Tongue (tissue), 2 donors: ENCODE results near the gene UHRF1. TPM values are rescaled to one million over a fixed set of nuclear protein-coding genes. Genes with fewer than 3 reads are reported as not detected.
A peak's percentile ranks its signal among the peaks of the same experiment; 100 is the strongest.
"Not testable (repeated sequence)": the region's sequence is repeated elsewhere in the genome, so short reads cannot be mapped to it uniquely, and the experiment has no call there.

Experiments used
- DNase-seq: peaks from one replicate; pipeline ENCODE4 v3.0.0-alpha.2; 2015
- total RNA-seq: library from RNA; depleted of rRNA; stranded (reverse); fragments of >200 nt; gene quantifications from one replicate; pipeline ENCODE4 v1.2.3, GENCODE V29; 2014

UHRF1 gene
- total RNA-seq, 1 donor from 2014 or later: 24.1 TPM

DNA sequence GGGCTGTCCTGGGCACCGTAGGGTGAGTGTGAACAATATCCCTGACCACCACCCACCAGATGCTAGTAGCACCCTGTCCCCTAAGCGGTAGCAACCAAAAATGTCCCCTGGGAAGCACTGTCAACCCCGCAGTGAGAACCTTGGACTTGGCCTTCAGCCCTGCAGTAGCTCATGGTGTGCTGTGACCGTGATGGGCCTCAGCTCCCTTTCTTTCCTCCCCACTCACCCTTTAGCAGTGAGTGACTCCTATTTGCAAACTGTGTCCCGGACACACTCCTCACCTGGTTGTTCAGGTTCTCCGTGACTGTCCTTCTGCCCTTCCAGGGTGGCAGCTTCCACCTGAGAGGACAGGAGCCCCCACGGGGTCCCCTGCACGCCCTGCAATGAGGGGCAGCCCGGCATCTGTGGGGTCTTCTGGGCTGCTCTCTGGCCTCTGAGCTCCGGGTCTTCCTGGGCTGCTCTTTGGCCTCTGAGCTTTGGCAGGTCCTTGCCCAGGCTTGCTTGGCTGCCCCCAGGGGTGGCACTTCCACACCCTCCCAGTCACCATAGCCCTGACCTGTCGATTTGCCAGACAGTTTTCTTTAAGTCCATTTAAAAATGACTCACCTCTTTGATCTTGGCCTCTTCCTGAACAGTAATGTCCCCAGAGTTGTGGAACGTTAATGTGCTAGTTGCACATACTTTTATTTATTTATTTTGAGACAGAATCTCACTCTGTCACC lies 63.4 kb downstream of the UHRF1 start:
- DNase-seq: no peak

- DNase-seq: no peak
Observed at GRCh38 chr19:4974880-4975469, 65.7 kb downstream of the UHRF1 start.

DNA sequence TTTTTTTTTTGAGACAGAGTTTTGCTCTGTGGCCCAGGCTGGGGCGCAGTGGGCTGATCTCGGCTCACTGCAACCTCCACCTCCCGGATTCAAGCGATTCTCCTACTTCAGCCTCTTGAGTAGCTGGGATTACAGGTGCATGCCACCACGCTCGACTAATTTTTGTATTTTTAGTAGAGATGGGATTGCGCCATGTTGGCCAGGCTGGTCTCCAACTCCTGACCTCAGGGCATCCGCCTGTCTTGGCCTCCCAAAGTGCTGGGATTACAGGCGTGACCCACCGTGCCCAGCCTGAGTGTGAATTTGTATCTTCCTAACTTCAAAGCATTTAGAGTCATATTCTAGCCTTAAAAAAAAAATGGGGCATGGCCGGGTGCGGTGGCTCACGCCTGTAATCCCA lies 66.3 kb downstream of the UHRF1 start:
- not testable (repeated sequence) for DNase-seq

DNA sequence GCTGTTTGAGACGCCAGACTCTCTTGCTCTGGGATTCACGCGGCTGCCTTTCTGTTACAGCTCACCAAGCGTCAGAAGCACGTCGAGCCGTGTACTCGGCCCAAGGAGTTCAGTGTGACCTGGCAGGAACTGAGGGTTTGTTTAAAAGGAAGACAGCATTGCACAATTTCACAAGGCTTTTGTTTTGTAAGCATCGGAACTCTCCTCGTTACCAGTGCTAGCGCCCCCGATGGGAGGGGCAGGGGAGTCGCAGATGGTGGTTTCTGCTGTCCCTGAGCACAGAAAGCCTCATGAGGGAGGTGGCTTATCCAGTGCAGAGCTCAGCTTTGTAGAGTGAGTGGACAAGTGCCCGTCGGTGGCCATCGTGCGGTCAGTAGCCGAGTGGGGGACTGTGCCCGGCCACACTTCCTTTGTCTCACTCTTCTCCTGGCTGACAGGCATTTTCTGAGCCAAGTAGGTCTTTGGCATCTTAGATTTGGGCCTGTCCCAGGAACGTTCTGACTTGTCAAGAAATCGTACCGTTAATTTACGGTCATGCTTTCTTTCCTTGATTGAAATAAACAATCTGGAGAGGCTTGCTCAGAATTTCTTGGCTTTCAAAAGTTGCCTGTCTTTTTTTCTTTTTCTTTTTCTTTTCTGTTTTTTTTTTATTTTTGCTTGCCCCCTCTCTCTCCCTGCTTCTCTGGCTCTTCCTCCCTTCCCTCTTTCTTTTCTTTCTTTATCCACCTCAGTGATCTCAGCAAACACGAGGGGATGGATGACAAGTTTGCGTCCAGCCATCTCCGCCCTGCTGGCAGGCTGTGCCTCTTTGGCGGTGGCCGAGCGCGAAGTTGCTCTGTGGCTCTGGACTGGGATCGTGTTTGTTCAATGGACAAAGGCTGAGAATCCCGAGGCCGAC lies 67.3 kb downstream of the UHRF1 start:
- DNase-seq: peak; percentile 87

DNA sequence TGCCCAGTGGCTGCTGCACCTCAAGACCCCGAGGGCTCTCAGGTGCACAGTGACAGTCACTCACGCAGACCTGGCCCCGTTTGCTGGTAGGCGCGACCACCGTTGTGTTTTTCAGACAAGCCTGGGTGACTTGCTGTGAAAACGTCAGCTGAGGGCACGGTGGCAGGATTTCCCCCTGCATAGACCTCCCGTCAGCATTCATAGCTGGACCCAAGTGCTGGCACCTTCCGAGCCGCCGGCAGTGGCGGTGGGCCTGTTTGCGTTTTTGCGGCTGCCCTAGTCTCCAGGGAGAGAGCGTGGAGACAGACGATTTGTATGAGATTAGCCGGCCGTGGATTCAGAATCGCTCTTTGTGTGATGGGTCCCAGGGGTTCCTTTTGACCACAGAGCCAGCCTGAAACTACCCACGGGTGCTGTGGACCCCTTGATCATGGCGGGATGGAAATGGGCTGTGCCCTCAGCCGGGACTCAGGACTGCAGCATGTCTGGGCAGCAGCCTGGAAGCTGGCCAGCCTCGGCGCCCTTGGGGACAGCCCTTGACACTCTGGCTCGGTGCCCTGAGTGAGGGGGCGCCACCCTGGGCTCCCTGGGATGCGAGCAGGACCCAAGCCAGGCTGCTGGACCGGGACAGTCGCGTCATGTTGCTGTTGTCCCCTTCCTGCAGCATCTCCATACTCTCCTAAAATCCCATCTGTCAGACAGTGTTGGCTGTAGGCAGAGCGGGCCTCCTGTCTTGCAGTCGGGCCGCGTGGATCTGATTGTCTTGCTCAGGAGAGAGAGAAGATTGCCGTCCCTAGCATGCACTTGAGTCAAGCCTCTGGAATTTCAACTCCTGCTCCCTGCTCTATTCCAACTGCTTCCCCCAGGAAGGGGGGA lies 68.2 kb downstream of the UHRF1 start:
- DNase-seq: peak; percentile 80

DNA sequence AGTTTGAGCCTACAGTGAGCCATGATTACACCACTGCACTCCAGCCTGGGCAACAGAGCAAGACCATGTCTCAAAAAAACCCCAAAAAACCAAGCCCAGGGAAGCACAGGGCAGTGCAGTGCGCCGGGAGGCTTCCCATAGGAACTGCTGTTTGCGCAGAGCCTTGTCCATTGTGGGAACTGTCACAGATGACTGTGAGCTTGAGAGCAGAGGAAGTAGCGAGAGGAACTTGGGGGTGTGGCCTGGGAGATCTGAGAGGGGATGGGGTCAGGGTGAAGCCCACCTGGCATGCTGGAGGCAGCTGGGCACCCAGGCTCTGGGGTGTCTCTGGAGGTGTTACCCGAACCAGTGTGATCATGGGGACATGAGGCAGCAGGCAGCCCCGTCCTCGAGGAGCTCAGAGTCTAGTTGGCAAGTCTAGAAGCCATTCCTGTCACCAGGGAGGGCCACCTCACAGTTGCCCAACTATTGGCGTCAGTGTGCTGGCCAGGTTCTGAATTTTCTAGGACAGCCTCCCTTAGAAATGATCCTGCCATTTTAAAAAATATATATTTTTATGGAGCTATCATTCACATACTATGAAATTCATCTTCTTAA lies 70.0 kb downstream of the UHRF1 start:
- no peak for DNase-seq

DNA sequence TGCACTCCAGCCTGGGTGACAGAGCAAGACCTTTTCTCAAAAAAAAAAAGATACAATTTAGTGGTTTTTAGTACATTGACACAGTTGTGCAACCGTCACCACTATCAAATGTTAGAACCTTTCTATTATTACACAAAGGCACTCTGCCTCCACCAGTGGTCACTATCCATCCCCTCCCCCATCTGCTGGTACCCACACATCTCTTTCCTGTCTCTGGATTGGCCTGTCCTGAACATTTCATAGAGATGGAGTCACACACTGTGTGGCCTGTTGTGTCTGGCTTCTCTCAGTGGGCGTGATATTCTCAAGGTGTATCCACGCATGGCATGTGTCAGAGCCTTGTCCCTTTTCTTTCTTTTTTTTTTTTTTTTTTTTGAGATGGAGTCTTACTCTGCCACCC lies 70.8 kb downstream of the UHRF1 start:
- DNase-seq: no peak

- no peak for DNase-seq
Observed at GRCh38 chr19:4980838-4981680, 71.8 kb downstream of the UHRF1 start.

DNA sequence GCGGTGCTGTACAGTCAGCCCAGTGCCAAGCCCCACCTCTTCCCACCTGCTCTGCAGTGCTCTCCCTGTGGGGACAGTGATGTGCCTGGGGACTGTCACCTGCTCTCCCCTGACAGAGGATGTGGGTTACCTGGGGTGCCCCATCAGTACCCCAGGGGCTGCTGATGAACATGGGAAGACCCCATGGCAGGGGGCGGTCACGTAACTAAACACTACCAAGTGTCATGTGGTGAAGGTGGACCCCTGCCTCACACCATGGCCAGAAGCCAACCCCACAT lies 72.3 kb downstream of the UHRF1 start:
- DNase-seq: no peak

- no peak for DNase-seq
Observed at GRCh38 chr19:4983346-4984105, 74.2 kb downstream of the UHRF1 start.

GRCh38 chr19:4984106-4984380 lies 74.7 kb downstream of the UHRF1 start:
- no peak for DNase-seq

- DNase-seq: no peak
Observed at GRCh38 chr19:4984438-4984990, 75.2 kb downstream of the UHRF1 start.

- no peak for DNase-seq
Observed at GRCh38 chr19:4985551-4985991, 76.3 kb downstream of the UHRF1 start.

- DNase-seq: no peak
Observed at GRCh38 chr19:4986056-4986455, 76.8 kb downstream of the UHRF1 start.

GRCh38 chr19:4986471-4986891 lies 77.2 kb downstream of the UHRF1 start:
- no peak for DNase-seq

- no peak for DNase-seq
Observed at GRCh38 chr19:4987256-4987655, 78.0 kb downstream of the UHRF1 start.

DNA sequence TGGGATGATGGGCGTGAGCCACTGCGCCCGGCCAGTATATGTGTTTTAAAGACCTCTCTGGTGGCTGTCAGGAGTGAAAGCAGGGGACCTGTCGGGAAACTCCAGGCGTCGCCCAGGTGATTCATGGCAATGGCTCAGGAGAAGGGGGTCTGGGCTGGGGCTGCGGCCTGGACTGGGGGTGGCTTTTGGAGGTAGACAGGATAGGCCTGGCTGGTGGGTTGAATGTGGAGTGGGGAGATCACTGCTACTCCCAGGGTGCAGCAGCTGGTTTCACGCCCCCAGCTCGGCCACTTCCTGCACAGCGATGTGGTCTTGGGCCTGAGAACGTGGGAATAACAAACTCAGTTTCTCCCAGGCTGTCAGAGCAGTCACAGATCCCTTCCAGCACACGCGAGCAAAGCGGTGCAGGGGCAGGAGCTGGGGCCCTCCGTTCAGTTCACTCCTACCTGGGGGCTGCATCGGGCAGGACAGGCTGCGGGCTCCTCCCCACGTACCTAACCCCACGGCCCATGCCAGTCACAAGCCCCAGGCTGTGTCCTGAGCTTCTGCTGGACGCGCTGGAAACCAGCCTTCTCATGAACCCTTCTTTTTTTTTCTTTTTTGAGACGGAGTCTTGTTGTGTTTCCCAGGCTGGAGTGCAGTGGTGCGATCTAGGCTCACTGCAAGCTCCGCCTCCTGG lies 78.5 kb downstream of the UHRF1 start:
- DNase-seq: no peak

GRCh38 chr19:4988770-4989251 lies 79.5 kb downstream of the UHRF1 start:
- no peak for DNase-seq

DNA sequence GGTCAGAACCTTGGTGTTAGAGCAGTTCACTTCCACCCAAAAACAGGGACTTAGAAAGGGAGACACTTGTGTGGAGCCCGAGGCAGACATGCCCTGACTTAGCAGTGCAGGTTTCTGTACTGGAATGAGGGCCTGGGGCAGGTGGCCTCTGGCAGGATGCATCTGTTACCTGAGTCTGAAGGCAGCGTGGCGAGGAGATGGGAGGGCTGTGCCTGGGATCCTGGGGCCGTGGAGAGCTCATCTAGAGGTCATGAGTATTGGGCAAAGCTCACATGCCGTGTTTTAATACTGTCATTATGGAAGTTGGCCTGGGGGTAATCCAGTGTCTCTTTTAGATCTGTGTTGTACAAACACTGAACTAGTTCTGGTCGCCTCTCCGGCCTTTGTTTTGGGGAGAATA lies 81.0 kb downstream of the UHRF1 start:
- DNase-seq: no peak
